NCI-H524 treated with DMSO at 0.1 percent for 48 hours (cell line): Measurements from ENCODE around the gene ANKRD45.
A peak's percentile ranks its signal among the peaks of the same experiment; 100 is the strongest.
"Not testable (repeated sequence)": the region's sequence is repeated elsewhere in the genome, so short reads cannot be mapped to it uniquely, and the experiment has no call there.

Experiments
- DNase-seq: peaks from one replicate; lab custom pipeline; 2025; lab: John Stamatoyannopoulos, UW

ANKRD45 gene

DNA sequence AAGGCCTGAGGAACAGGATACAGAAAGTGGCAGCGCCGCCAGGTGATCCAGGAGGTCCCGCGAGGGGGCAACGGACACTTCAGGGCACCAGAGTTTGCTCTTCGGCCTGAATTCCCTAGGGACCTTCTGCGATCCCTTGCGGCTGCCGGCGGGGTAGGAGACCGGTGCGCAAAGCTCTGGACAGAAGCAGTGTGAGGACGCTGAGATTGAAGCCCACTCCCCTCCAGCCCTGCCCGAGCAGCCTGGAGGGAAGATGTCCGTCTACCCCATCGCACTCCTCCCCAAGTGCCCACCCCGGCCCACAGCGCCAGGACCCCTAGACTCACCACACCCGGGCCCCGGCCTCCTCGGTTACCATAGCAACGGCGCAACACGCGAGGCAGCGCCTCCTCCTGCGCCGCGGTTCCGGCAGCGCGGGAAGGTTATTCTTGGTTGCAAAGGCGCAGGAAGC is at the start of gene ANKRD45:
ANKRD45 (minus strand) TSS at position 361 of the 451 bp plus-strand sequence. CDS start 10,433 bp downstream, outside the sequence.
- DNase-seq, result peak; percentile 22

- no peak for DNase-seq
Measured at GRCh38 chr1:173717238-173717637, 47.6 kb upstream of the ANKRD45 start.

DNA sequence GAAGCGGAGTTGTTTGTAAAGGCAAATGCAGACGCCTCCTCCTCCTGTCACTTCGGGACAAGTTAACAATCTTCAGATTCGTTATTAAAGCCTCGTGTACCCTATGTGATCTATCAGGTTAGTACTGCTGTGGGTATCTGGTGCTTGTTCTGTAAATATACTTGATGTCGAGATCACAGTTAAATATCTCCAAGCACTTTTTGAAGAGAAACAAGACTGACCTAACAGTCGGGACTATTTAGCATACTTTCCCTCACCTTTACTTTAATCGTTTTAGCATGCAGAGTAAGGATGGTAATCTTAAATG is 45.8 kb upstream of the ANKRD45 start:
- DNase-seq, result no peak

GRCh38 chr1:173714759-173715537 is 45.3 kb upstream of the ANKRD45 start, which contains the start of gene KLHL20:
Gene KLHL20, plus strand, starts transcription at chr1:173714981. Its CDS starts 1,063 bp downstream, at chr1:173716044.
- peak; percentile 65 for DNase-seq

DNA sequence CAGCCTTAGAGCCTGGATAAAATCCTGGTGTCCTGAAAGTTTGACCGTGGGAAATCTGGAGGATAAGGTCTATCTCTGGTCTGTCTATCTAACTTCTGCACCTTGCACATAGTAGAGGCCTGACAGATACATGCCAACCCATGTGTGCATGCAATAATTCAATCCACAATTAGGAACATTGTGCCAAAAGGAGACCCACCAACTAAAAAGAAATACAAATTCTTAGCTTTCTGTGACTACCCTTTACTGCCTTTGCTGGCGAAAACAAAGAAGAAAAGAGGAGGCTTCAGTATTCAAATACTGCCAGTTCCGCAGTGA is 44.7 kb upstream of the ANKRD45 start:
- DNase-seq, result no peak

GRCh38 chr1:173708787-173709186 is 39.1 kb upstream of the ANKRD45 start:
- DNase-seq, result no peak

DNA sequence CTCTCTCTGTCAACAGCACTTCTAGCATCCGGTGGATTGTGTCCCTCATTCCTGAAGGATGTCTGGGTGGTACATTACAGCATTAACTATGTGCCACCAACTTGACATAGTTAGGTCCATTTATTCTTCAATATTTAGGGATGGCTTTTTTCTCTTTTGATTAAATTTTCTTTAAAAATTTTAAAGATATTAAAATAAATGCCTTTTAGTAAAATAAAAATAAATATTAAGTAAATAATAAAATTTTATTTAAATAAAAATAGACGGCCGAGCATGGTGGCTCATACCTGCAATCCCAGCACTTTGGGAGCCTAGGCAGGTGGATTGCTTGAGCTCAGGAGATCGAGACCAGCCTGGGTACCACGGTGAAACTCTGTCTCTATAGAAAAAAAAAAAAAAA is 35.5 kb upstream of the ANKRD45 start:
- no peak for DNase-seq

- no peak for DNase-seq
Measured at GRCh38 chr1:173702736-173703135, 33.1 kb upstream of the ANKRD45 start.

DNA sequence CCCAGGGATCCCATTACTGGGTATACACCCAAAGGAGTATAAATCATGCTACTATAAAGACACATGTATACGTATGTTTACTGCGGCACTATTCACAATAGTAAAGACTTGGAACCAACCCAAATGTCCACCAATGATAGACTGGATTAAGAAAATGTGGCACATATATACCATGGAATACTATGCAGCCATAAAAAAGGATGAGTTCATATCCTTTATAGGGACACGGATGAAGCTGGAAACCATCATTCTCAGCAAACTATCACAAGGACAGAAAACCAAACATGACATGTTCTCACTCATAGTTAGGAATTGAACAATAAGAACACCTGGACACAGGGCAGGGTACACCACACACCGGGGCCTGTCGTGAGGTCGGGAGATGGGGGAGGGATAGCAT is 31.6 kb upstream of the ANKRD45 start:
- not testable (repeated sequence) for DNase-seq

DNA sequence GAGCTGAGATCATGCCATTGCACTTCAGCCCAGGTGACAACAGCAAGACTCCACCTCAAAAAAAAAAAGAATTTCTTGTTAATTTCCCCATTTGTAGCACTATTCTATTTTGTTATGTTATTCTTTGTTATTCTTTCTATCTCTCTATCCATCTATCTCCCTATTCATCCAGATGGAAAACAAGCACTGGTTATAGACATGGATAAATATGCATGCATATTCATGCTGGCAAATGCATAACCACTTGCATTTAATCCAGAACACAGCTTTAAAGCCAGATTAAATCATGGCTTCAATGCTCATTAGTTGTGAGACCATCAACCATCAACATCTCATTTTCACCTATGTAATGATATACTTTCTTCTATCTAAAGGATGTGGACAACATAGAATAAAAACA is 23.6 kb upstream of the ANKRD45 start:
- DNase-seq, result no peak

- no peak for DNase-seq
Measured at GRCh38 chr1:173688300-173688699, 18.6 kb upstream of the ANKRD45 start.

DNA sequence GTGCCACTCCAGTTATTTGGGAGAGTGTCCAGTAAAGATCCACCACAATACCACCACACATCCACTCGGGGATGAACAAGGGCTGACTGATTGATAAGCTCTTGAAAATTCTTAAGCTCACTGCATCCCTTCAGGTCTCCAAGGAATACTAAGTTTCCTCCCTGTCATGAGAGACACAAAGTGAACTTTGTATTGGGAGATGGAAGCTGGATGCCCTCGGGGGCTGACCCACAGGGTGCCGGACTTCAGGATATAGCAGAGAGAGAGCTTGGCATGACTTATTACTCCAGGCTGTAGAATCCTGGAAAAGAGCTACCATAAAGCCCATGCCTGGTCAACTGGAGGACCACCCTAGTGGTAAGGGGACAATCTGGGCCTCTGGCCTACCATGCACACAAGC is 15.5 kb upstream of the ANKRD45 start:
- DNase-seq, result not testable (repeated sequence)

DNA sequence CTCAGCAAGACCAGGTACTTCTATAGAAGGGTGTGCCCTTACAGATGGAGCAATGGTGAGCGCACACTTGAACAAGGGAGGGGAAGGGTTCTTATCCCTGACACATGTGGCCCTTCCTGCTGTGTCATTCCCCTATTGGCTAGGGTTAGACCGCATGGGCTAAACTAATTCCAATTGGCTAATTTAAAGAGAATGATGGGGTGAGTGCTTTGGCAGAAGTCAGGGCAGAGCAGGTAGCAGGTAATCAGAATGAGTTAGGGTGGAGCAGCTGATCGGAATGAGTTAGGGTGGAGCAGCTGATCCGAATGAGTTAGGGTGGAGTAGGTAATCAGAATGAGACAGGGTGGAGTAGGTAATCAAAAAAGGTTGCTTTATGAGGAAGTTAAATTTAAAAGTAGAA is 14.2 kb upstream of the ANKRD45 start:
- not testable (repeated sequence) for DNase-seq

DNA sequence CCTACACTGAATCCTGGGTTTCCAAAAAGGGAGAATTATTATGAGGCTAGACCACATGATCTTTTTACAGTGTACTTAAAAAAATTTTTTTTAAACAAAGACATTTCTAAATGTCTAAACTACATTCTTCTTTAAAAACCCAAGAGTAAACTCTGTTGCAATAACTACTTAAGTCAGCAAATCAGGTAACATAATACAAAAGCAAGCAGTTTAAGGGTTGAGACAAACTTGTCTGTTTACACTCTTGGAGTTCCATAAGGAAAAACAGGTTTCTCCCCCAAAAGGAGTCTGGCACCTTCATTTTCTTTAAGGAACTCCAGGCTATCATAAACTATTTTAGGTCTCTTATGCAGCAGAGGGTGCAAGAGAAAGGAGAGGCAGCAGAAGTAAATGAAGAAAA is 12.5 kb upstream of the ANKRD45 start:
- no peak for DNase-seq

DNA sequence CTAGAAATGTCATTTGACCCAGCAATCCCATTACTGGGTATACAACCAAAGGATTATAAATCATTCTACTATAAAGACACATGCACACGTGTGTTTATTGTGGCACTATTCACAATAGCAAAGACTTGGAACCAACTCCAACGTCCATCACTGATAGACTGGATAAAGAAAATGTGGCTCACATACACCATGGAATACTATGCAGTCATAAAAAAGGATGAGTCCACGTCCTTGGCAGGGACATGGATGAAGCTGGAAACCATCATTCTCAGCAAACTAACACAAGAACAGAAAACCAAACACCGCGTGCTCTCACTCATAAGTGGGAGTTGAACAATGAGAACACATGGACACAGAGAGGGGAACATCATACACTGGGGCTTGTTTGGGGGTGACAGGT is 10.5 kb upstream of the ANKRD45 start:
- DNase-seq, result not testable (repeated sequence)

DNA sequence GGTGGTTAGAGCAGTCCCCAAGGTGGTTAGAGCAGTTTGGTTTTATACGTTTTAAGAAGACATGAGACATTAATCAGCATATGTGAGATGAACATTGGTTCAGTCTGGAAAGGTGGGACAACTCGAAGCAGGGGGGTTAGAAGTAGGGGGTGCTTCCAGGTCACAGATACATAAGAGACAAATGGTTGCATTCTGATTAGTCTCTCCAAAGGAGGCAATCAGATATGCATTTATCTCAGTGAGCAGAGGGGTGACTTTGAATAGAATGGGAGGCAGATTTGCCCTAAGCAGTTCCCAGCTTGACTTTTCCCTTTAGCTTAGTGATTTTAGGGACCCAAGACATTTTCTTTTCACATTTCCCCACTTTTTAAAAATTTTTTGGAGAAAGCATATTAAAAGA is 4.8 kb upstream of the ANKRD45 start:
- DNase-seq, result not testable (repeated sequence)

DNA sequence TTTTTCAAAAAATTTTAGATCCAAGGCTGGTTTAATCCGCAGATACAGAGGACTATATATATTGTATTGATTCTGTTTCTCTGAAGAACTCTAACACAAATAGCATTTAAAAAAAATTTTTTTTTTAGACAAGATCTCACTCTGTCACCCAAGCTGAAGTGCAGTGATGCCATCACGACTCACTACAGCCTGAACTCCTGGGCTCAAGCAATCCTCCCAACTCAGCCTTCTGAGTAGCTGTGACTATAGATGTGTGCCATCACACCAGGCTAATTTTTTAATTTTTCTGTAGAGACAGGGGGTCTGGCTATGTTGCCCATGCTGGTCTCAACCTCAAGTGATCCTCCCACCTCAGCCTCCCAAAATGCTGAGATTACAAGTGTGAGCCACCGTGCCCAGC is 3.0 kb downstream of the ANKRD45 start:
- DNase-seq, result no peak

DNA sequence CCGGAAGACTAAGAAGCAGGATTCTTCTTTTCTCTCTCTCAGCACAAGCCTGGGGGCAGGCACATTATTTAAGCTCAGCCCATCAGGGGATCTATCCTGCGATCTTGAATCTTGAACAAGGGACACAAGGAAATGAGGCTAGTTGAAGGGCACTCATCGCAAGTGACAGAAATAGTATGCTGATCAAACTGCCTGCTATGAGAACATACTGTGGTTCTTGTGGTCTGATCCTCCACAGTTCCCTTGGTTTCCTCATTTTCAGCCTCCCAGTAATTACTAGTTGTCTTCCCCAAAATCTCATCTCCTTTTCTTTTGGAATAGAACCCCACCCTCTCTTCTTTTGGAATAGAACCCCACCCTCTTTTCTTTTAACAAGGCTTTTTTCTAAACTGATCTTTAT is 6.5 kb downstream of the ANKRD45 start:
- no peak for DNase-seq

- no peak for DNase-seq
Measured at GRCh38 chr1:173661763-173662162, 7.9 kb downstream of the ANKRD45 start.

DNA sequence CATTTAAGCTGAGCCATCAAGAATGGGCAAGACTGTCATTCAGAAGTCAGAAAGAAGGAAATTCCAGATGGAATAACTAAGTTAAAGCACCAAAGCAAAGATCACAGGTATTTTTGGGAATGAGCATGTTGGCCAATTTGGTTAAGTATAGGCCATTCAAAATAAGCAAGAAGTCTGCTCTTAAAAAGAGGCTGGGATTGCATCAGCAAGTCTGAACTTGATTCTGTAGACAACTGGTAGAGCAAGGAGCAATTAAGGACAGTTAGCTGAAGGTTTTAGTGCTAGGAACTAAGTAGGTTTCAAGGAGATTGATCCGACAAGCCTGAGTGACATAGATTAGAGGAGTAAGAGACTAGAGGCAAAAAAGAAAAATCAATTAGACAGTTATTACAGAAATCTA is 8.4 kb downstream of the ANKRD45 start:
- no peak for DNase-seq

GRCh38 chr1:173660306-173660705 is 9.3 kb downstream of the ANKRD45 start:
- DNase-seq, result no peak

DNA sequence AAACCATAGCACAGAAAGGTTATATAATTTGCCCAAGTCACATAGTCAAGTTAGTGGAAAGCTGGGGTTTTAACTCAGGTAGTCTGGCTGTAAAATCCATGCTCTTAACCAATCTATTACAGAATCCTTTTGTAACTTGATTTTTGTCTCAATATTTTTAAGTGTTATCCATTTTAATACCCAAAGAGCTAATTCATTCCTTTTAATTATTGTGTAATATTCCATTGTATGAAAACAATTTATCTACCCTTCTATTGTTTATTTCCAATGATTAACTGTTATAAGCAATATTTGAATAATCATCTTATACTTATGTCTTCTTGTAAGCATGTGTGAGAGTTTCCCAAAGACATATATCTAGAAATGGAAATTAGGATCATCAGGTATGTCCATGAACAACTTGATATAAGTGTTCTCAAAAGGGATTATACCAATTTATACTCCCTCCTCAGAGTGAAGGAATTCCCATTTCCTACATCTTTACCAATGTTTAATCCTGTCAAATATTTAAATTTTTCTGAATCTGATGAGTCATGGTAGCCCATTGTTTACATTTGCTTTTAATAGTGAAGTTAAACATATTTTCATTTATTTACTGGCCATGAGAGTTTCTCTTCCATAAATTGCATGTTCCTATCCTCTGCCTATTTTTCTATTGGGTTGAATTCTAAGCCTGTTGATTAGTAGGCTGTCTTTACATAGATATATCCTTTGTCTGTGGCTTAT is 20.6 kb downstream of the ANKRD45 start:
- no peak for DNase-seq

- DNase-seq, result no peak
Measured at GRCh38 chr1:173646656-173647055, 23.0 kb downstream of the ANKRD45 start.
